Stimulated activated naive CD8-positive, alpha-beta T cell treated with anti-CD3 and anti-CD28 coated beads, Interleukin-15, Interleukin-2, amounts not matched to agents 100 ng/mL and 50 ng/mL, for 24 hours (primary cell): ENCODE data around the gene OPCML.

Source experiments
- H3K27ac Mint-ChIP-seq: one replicate; pipeline ENCODE4 v1.8.0; 2021; ENCODE audit warnings: mild to moderate bottlenecking, mixed read lengths
- H3K27me3 Mint-ChIP-seq: one replicate; pipeline ENCODE4 v1.8.0; 2021; ENCODE audit warnings: mixed read lengths
- H3K36me3 Mint-ChIP-seq: one replicate; pipeline ENCODE4 v1.8.0; 2021; ENCODE audit warnings: low read depth, mixed read lengths
- H3K4me1 Mint-ChIP-seq: one replicate; pipeline ENCODE4 v1.8.0; 2021; ENCODE audit warnings: low read depth, mixed read lengths
- H3K4me3 Mint-ChIP-seq: one replicate; pipeline ENCODE4 v1.8.0; 2021; ENCODE audit warnings: mild to moderate bottlenecking, mixed read lengths
- H3K9me3 Mint-ChIP-seq: one replicate; pipeline ENCODE4 v1.8.0; 2021; ENCODE audit warnings: mixed read lengths

Gene OPCML

GRCh38 chr11:132457445-132457844 lies 1074.9 kb downstream of the OPCML start:
- no peaks in the 10 kb centered on the region for H3K4me1 Mint-ChIP-seq
- no peak overlapping the region for H3K4me3 Mint-ChIP-seq
- H3K9me3 Mint-ChIP-seq, result peaks cover 13% of the 10 kb centered on the region

GRCh38 chr11:132456751-132457328 lies 1075.5 kb downstream of the OPCML start:
- no peak overlapping the region for H3K27ac Mint-ChIP-seq
- H3K4me3 Mint-ChIP-seq, result no peak overlapping the region
- no peaks in the 10 kb centered on the region for H3K36me3 Mint-ChIP-seq
- H3K9me3 Mint-ChIP-seq, result peaks cover 10% of the 10 kb centered on the region
- H3K4me1 Mint-ChIP-seq, result no peaks in the 10 kb centered on the region
- H3K27me3 Mint-ChIP-seq, result no peaks in the 10 kb centered on the region

More at GRCh38 chr11:132457445-132457844, 1074.9 kb downstream of the OPCML start:
- Mint-ChIP-seq H3K27ac (no peak overlapping the region), H3K27me3 (no peaks in the 10 kb centered on the region), H3K36me3 (no peaks in the 10 kb centered on the region)

- Mint-ChIP-seq H3K36me3 (no peaks in the 10 kb centered on the region), H3K27ac (no peak overlapping the region), H3K9me3 (no peaks in the 10 kb centered on the region), H3K27me3 (no peaks in the 10 kb centered on the region), H3K4me3 (no peak overlapping the region), H3K4me1 (no peaks in the 10 kb centered on the region)
Measured at GRCh38 chr11:132455044-132455443, 1077.3 kb downstream of the OPCML start.

- H3K36me3 Mint-ChIP-seq, result no peaks in the 10 kb centered on the region
- H3K27me3 Mint-ChIP-seq, result no peaks in the 10 kb centered on the region
- no peaks in the 10 kb centered on the region for H3K4me1 Mint-ChIP-seq
- no peak overlapping the region for H3K27ac Mint-ChIP-seq
- H3K9me3 Mint-ChIP-seq, result no peaks in the 10 kb centered on the region
- H3K4me3 Mint-ChIP-seq, result no peak overlapping the region
Measured at GRCh38 chr11:132453406-132453805, 1078.9 kb downstream of the OPCML start.

- Mint-ChIP-seq H3K4me3 (no peak overlapping the region), H3K9me3 (no peaks in the 10 kb centered on the region), H3K36me3 (no peaks in the 10 kb centered on the region), H3K27me3 (no peaks in the 10 kb centered on the region), H3K27ac (no peak overlapping the region), H3K4me1 (no peaks in the 10 kb centered on the region)
Measured at GRCh38 chr11:132452616-132453015, 1079.7 kb downstream of the OPCML start.

- Mint-ChIP-seq H3K27ac (no peak overlapping the region), H3K4me1 (no peaks in the 10 kb centered on the region), H3K27me3 (no peaks in the 10 kb centered on the region), H3K9me3 (no peaks in the 10 kb centered on the region), H3K36me3 (no peaks in the 10 kb centered on the region), H3K4me3 (no peak overlapping the region)
Measured at GRCh38 chr11:132451942-132452601, 1080.2 kb downstream of the OPCML start.

GRCh38 chr11:132450631-132451030 lies 1081.7 kb downstream of the OPCML start:
- Mint-ChIP-seq H3K27ac (no peak overlapping the region), H3K36me3 (no peaks in the 10 kb centered on the region), H3K4me1 (no peaks in the 10 kb centered on the region), H3K9me3 (no peaks in the 10 kb centered on the region), H3K4me3 (no peak overlapping the region), H3K27me3 (no peaks in the 10 kb centered on the region)

- no peak overlapping the region for H3K27ac Mint-ChIP-seq
- H3K9me3 Mint-ChIP-seq, result no peaks in the 10 kb centered on the region
- H3K27me3 Mint-ChIP-seq, result no peaks in the 10 kb centered on the region
- no peaks in the 10 kb centered on the region for H3K4me1 Mint-ChIP-seq
- no peak overlapping the region for H3K4me3 Mint-ChIP-seq
- no peaks in the 10 kb centered on the region for H3K36me3 Mint-ChIP-seq
Measured at GRCh38 chr11:132448334-132448995, 1083.8 kb downstream of the OPCML start.

- H3K9me3 Mint-ChIP-seq, result no peaks in the 10 kb centered on the region
Measured at GRCh38 chr11:132447761-132448160, 1084.5 kb downstream of the OPCML start.

GRCh38 chr11:132445859-132446291 lies 1086.4 kb downstream of the OPCML start:
- no peak overlapping the region for H3K27ac Mint-ChIP-seq
- H3K4me3 Mint-ChIP-seq, result no peak overlapping the region
- no peaks in the 10 kb centered on the region for H3K4me1 Mint-ChIP-seq
- H3K36me3 Mint-ChIP-seq, result no peaks in the 10 kb centered on the region
- no peaks in the 10 kb centered on the region for H3K9me3 Mint-ChIP-seq
- H3K27me3 Mint-ChIP-seq, result no peaks in the 10 kb centered on the region

More at GRCh38 chr11:132447761-132448160, 1084.5 kb downstream of the OPCML start:
- Mint-ChIP-seq H3K4me3 (no peak overlapping the region), H3K27me3 (no peaks in the 10 kb centered on the region), H3K27ac (no peak overlapping the region), H3K4me1 (no peaks in the 10 kb centered on the region), H3K36me3 (no peaks in the 10 kb centered on the region)

- no peaks in the 10 kb centered on the region for H3K4me1 Mint-ChIP-seq
- H3K27ac Mint-ChIP-seq, result no peak overlapping the region
- no peaks in the 10 kb centered on the region for H3K27me3 Mint-ChIP-seq
- no peak overlapping the region for H3K4me3 Mint-ChIP-seq
- no peaks in the 10 kb centered on the region for H3K36me3 Mint-ChIP-seq
- peaks cover 1% of the 10 kb centered on the region for H3K9me3 Mint-ChIP-seq
Measured at GRCh38 chr11:132444911-132445310, 1087.4 kb downstream of the OPCML start.

GRCh38 chr11:132439711-132440255 lies 1092.5 kb downstream of the OPCML start:
- Mint-ChIP-seq H3K36me3 (no peaks in the 10 kb centered on the region), H3K27me3 (no peaks in the 10 kb centered on the region), H3K4me3 (no peak overlapping the region), H3K4me1 (no peaks in the 10 kb centered on the region), H3K9me3 (peaks cover 8% of the 10 kb centered on the region), H3K27ac (no peak overlapping the region)

- no peaks in the 10 kb centered on the region for H3K4me1 Mint-ChIP-seq
- no peak overlapping the region for H3K27ac Mint-ChIP-seq
- H3K4me3 Mint-ChIP-seq, result no peak overlapping the region
- peaks cover 8% of the 10 kb centered on the region for H3K9me3 Mint-ChIP-seq
- no peaks in the 10 kb centered on the region for H3K27me3 Mint-ChIP-seq
- H3K36me3 Mint-ChIP-seq, result no peaks in the 10 kb centered on the region
Measured at GRCh38 chr11:132438418-132438817, 1093.9 kb downstream of the OPCML start.

- H3K27me3 Mint-ChIP-seq, result peaks cover 3% of the 10 kb centered on the region
- H3K36me3 Mint-ChIP-seq, result no peaks in the 10 kb centered on the region
- no peaks in the 10 kb centered on the region for H3K9me3 Mint-ChIP-seq
- no peak overlapping the region for H3K27ac Mint-ChIP-seq
- H3K4me3 Mint-ChIP-seq, result no peak overlapping the region
- no peaks in the 10 kb centered on the region for H3K4me1 Mint-ChIP-seq
Measured at GRCh38 chr11:132430429-132431062, 1101.8 kb downstream of the OPCML start.

GRCh38 chr11:132429685-132430084 lies 1102.6 kb downstream of the OPCML start:
- peaks cover 3% of the 10 kb centered on the region for H3K27me3 Mint-ChIP-seq
- no peaks in the 10 kb centered on the region for H3K36me3 Mint-ChIP-seq
- H3K27ac Mint-ChIP-seq, result no peak overlapping the region
- H3K4me3 Mint-ChIP-seq, result no peak overlapping the region
- H3K4me1 Mint-ChIP-seq, result no peaks in the 10 kb centered on the region
- no peaks in the 10 kb centered on the region for H3K9me3 Mint-ChIP-seq
